NCI-H69 (cell line): ENCODE results near the gene HSPB7.
A peak's percentile ranks its signal among the peaks of the same experiment; 100 is the strongest.
"Not testable (repeated sequence)": the region's sequence is repeated elsewhere in the genome, so short reads cannot be mapped to it uniquely, and the experiment has no call there.

Experiments
- DNase-seq: peaks from one replicate; lab custom pipeline; 2025; lab: John Stamatoyannopoulos, UW

The HSPB7 gene

DNA sequence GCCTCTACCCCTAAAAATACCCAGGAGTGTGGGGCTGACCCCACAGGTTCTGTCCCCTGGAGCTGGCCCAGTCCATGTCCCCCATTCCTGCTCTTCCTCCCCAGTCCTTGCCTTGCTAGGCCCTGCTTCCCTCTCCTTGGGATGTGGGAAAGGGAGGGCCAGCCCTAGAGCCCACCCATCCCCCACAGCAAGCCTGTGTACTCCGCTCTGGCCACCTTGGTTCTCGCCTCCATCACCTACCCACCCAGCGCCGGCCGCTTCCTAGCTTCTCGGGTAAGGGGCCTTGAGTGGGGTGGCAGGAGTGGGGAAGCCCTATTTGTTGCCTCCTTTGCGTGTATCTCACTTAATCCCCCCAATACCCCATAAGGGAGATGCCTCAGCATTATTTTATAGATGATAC lies 32.5 kb upstream of the HSPB7 start:
- DNase-seq: no peak

DNA sequence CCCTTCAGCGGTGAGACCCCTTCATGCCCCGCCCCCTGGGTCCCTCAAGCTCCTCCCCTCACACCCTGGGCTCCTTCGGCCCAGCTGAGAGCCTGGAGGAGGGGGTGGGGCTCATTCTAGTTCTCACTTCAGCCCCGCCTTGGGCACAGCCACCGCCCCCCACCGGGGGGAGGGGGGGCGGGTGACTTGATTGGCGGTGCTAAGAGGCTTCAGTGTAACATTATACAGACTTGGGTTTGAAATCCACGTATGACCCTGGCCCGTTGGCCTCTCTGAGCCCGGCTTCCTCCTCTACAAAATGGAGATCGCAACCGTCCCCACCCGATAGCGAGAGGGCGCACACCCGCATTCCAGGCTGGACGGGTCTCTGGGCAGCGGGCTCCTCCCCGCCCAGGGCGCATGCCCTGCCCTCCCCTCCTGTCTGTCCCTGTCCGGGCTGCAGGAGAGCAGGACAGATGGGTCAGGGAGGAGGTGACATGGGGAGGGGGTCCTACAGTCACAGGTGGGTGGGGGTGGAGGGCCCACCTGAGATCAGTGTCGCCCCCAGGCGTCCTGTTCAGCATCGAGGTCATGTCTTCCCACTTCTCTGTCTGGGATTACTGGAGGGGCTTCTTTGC lies 30.8 kb upstream of the HSPB7 start:
- DNase-seq: peak; percentile 70

DNA sequence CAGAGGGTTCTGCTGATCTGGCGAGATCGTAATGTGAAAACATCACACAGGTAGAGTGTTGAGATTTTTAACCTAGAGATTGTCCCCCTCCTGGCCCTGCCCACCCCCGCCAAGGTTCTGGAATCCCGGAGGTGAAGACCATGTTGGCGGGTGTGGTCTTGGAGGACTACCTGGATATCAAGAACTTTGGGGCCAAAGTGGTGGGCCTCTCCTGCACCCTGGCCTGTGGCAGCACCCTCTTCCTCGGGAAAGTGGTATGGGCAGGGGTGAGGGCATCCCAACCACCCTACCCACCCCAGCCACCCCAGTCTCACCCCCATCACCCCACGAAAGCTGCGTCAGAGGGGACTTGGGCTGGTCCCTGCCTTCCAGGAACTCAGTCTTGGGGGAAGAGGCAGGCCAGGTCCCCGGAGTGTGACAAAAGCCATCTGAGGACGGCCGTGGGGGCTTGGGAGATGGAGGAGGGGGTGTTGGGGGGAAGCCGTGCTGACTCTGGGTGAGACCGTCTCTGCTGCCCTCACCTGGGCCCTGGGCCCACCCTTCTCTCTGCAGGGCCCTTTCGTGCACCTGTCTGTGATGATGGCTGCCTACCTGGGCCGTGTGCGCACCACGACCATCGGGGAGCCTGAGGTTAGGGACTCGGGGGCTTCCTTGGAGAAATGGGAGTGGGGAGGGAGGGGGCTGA lies 30.1 kb upstream of the HSPB7 start:
- no peak for DNase-seq

DNA sequence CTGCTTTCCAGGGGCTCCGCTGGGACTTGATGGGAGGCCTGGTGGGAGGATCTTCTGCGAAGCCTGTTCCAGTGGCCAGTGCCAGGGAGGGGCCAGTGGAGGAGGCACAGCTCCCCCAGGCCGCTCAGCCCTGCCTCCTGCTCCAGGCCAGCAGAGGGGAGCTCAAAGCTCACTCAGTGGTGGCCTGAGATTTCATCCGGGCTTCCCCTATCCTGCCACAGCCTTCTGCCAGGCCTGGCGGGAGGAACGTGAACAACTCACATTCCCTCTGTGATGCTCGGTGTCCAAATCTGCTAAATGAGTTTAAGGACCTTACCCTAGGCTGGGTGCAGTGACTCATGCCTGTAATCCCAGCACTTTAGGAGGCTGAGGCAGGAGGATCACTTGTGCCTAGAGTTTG lies 29.0 kb upstream of the HSPB7 start:
- DNase-seq: no peak

DNA sequence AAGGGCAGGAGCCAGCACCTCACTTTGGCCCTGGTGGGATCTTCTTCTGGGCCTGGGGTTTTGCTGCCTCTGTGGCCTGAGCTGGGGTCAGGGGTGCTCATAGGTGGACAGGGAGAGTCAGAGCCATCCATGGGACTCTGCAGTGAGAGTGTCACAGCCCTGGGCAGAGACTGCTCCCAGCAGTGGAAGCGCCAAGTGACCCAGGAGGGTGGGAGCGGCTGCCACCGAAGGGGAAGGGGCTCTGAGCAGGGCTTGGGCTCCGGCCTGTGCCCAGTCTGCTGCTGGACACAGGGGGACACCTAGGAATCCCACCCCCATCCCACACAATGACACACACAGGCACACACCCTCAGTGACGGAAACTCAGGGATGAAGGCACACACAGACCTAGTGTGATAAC lies 26.1 kb upstream of the HSPB7 start:
- DNase-seq: no peak

DNA sequence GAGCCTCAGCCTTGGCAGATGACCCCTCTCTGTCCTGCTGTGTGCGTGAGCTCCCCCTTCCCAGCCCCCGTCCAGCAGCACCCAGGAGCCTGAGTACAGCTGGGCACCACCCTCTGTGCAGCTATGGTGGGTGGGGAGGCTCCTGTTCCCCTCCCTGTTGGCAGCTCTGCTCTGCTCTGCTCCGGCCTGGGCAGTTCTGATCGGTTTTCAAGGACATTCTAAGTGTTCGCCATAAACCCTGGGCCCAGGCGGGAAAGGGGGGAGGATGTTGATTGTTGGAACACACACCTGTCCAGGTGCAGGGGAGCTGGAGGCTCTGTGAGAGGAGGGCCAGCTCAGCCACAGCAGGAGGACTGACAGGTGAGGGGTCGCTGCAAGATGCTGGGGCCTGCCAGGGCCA lies 25.7 kb upstream of the HSPB7 start, which contains the start of gene CLCNKB:
Gene CLCNKB, plus strand, starts transcription at position 262 of the 400 bp plus-strand sequence. CDS start 711 bp downstream, outside the sequence.
- no peak for DNase-seq

DNA sequence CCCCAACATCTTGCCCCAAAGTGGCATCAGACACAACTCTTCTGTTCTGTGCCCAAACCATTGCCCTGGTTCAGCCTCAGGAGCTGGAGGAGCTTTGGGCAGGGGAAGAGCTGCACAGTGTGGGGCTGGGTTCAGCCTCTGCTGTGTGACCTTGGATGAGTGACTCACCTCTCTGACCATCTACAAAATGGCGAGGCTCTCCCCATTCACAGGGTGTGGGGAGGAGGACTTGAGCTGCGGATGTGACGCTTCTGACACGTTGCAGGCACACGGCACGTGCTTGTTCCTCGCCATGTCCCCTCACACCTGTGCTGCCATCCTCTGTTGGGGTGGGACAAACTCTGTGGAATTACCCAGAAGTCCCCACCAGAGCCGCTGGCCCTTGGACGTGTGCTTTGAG lies 24.8 kb upstream of the HSPB7 start:
- DNase-seq: not testable (repeated sequence)

DNA sequence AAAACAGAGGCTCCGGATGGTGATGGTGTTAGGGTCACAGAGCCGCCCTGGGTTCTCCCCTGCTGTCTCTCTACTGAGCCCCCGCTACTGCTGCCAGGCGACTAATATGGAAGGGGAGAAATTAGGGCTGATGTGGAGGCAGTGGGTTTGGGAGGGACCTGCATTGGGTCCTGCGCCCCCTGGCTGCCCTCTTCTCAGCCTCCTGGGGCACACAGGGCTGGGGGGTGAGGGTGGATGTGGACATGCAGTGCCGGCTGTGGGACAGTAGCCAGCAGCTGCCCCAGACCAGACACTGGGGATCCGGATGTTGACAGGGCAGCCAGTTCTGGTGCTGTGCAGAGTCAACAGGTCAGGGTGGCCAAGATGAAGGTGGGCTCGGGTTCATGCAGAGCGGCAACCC lies 24.3 kb upstream of the HSPB7 start:
- no peak for DNase-seq

DNA sequence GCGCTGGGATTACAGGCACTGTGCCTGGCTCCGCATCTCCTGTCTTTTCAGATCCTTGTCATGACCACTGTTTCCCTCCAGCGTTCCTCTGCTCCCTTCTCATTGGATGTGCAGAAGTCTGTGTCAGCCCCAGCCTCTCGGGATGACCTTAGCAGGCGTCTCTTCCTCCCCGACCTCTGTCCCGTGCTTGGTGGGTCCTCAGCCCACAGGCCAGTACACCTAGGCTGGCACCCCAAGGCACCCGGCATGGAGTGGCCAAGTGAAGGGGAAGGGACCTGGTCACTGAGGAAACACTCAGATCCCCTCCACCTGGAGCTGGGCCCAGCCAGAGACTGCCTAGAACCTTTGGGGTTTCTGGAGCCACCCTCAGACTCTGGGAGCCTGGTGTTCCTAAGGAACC lies 23.4 kb upstream of the HSPB7 start:
- DNase-seq: no peak

DNA sequence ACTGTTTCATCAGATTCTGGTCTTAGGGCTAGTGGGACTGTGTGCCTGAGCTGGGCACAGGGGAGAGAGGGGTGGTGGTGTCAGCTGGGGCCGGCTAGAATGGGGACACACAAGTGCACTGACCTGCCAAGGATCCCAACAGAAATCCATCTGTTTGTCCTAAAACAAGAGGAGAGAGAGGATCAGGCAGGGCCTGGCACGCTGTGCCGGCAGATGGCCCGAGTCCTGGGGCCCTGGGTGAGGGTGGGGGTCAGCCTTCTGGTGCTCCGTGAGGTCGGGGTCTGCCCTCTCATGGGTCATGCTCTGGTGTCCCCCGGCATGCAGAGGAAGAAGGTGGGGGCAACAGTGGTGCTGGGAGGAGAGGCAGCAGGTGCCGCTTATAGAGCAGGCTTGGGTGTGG lies 22.0 kb upstream of the HSPB7 start:
- DNase-seq: not testable (repeated sequence)

DNA sequence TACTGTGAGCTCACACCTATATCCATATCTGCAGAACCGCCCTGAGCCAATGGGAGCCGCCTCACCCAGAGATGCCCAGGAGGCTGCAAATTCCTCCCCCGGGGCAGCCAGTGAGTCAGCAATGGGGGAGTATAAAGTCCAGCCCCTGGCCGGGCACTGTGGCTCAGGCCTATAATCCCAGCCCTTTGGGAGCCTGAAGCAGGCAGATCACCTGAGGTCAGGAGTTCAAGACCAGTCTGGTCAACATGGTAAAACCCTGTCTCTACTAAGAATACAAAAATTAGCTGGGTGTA lies 20.7 kb upstream of the HSPB7 start:
- no peak for DNase-seq

DNA sequence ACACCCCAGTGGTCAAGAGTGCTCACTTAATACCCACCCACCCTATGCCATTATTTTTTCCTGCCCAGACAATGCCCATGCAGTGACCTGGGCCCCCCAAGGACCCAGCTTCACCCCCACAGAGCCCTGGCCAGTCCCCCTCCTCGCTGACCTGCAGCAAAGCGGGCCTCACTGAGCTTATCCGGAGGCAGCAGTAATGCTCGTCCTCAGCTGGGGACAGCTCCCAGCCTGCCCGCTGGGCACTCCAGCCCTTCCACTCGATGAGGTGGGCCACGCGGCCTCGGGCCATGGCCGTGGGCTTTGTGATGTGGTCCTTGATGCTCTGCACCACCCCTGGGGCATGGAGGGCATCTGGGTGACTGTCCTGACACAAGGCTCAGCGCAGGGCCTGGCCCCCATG lies 18.6 kb upstream of the HSPB7 start:
- not testable (repeated sequence) for DNase-seq

DNA sequence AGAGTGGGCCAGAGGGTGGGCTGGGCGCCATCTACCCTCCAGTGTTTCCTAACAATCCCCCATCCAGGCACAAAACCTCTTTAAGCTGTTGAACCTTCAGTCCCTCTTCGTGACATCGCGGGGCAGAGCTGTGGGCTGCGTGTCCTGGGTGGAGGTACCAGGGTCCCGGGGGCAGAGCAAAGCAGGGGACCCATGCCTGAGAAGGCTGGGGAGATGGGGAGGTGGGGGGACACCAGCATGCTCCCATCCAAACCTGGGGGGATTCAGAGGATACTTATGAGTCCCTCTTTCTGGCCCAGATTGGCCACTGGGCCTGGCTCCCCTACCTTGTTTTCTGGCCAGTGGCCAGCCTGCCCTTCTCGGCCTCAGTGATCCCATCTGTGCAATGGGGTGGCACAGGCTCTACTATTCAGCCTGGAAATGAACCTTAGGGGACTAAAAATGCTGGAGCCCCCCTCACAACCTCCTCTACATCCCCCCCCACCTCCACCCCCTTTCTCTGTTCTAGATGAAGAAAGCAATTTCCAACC lies 15.3 kb upstream of the HSPB7 start:
- DNase-seq: not testable (repeated sequence)

DNA sequence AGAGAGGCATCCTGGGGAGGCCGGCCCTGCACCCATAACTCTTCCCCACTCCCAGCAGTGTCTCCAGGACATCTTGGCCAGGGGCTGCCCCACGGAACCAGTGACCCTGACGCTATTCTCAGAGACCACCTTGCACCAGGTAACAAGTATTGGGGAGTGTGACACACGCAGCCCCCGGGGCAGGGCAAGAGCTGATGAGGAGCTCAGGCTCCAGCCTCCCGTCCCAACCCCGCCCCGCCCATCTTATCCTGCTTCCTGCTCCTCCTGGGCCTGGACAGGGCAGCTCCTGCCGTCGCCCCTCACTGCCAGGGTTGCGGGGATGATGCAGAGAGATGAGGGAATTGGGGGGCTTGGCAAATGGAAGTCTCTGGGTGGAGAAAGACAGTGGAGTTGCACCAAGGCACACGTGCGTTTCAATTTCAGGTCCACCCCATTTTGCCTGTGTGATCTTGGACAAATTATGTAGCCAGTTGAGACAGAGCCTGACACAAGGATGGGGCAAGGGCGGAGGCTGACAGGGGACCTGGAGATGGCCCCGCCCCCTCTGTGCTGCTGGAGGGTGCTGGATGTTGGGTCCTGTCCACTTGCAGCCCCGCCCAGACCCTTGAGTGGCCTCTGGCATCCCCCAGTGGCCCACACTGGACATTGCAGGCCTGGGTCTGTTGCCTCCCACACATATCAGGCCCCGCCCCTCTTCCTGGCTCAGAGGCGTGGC lies 14.7 kb upstream of the HSPB7 start:
- DNase-seq: peak; percentile 78

DNA sequence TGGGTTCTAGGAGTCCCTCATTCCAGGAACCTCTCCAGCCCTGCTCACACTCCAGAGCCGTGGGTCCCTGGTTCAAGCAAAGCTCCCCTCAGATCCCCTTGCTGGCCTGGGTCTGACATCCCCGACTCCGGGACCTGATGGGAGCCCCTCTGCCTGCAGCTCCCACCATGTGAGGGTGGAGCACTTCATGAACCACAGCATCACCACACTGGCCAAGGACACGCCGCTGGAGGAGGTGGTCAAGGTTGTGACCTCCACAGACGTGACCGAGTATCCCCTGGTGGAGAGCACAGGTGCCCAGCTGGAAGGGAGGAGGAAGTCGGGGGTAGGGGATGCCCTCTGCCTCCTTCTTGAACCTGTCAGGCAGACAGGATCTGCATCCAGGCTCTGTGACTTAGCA lies 13.7 kb upstream of the HSPB7 start:
- DNase-seq: no peak

DNA sequence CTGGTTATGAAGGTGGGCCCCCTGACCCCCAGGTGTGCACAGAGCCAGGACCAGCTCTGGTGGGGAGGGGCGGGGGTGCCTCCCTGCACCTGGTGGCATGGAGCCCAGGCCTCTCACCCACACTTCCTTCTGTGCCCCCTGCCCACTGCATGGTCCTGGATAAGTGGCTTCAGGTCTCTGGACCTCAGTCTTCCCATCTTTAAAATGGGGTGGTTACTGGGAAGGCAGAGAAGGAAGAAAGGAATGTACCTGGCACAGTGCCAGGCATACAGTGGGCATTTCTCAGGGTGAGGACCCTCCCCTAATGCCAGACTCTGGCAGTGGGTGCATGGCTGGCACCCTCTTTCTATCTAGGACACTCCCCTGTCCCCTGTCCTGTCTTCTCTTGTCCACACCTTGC lies 11.4 kb upstream of the HSPB7 start:
- no peak for DNase-seq

DNA sequence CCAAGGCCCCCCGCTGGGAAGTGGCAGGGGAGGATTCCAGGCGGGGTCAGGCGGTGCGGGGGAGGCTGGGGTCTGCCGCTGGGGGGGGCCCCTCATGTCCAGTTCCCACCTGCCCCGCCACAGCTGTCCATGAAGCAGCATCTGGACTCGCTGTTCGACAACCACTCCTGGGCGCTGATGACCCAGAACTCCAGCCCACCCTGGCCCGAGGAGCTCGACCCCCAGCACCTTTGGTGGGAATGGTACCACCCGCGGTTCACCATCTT lies 11.1 kb upstream of the HSPB7 start:
- DNase-seq: not testable (repeated sequence)

DNA sequence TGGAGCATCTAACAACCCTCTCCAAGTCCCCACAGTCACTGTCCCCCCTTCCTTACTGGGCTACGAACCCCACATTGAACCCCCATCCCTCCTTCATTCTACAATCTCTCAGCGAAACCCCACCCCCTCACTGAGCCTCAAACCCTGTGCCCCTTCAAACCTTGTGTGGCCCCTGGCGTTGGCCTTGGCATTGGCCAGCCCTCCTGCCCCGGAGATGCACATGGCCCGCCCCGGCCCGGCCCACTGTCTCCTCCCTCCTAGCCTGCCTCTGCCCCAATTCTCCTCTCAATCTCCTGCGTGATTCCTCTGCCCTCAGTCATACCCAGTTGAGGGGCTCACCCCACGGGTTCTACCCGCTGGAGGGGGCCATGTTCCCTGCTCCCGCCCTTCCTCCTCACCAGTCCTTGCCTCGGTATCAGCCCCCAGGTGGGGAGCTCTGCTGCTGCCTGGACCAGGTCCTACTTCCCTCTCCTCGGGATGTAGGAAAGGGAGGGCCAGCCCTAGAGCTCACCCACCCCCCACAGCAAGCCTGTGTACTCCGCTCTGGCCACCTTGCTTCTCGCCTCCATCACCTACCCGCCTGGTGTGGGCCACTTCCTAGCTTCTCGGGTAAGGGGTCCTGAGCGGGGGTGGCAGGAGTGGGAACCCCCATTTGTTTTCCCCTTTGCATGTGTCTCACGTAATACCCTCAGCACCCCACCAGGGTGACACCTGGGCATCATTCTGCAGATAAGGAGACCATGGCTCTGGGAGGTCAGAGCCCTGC lies 10.6 kb upstream of the HSPB7 start:
- no peak for DNase-seq

DNA sequence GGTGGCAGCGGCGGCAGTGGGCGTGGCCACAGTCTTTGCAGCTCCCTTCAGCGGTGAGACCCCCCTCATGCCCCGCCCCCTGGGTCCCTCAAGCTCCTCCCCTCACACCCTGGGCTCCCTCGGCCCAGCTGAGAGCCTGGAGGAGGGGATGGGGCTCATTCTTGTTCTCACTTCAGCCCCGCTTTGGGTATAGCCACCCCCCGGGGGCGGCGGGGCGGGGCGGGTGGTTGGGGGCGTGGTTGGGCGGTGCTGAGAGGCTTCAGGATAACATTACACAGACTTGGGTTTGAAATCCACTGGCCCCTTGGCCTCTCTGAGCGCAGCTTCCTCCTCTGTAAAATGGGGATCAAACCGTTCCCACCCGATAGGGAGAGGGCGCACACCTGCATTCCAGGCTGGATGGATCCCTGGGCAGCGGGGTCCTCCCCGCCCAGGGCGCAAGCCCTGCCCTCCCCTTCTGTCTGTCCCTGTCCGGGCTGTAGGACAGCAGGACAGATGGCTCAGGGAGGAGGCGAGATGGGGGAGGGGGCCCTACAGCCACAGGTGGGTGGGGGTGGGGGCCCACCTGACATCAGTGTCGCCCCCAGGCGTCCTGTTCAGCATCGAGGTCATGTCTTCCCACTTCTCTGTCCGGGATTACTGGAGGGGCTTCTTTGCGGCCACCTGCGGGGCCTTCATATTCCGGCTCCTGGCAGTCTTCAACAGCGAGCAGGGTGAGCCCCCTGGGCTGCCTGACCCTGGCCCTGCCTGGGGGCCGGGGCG lies 9.1 kb upstream of the HSPB7 start:
- peak; percentile 56 for DNase-seq

DNA sequence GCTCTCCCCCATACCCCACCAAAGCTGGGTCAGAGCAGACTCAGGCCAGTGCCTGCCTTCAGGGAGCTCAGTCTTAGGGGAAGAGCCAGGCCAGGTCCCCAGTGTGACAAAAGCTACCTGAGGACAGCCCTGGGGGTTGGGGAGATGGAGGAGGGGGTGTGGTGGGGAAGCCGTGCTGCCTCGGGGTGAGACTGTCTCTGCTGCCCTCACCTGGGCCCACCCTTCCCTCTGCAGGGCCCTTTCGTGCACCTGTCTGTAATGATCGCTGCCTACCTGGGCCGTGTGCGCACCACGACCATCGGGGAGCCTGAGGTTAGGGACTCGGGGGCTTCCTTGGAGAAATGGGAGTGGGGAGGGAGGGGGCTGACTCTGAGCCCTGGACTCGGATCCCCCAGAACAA lies 8.5 kb upstream of the HSPB7 start:
- not testable (repeated sequence) for DNase-seq

DNA sequence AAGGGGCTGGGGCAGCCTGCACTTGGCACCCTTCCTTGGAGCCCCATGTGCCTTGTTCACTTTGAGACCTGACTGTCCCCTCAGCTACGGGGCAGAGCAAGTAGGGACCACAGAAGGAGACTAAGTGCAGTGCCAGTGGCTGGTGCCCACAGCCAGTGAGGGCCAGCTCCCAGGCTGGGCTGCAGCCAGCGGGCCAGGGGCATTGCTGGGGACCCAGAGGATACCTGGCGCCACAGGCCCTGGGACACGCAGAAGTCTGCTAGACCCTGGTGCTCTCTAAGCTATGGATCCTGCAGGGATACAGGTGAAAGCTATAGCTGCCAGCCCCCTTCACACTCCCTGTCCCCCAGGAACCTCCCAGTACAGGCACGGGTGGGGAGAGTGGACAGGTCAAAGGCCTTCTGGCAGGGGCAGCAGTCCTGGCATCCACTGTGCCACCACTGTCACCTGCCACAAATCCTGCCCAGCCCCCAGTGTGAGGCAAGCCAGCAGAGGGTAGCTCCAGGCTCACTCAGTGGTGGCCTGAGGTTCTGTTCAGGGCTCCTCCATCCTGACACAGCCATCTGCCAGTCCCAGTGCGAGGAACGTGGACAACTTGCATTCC lies 5.3 kb upstream of the HSPB7 start:
- DNase-seq: no peak

DNA sequence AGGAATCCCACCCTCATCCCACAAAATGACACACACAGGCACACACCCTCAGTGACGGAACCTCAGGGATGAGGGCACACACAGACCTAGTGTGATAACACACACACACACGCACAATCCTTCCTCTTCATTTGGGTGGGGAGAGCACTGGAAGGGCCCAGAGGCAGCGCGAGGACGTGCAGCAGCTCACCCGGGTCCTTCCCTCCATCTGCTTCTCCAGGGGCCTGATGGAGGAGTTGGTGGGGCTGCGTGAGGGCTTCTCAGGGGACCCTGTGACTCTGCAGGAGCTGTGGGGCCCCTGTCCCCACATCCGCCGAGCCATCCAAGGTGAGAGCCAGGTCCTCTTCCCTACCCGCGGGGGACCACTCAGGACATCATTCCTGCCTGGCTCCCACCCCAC lies 4.5 kb upstream of the HSPB7 start:
- DNase-seq: no peak
